Measurements from ENCODE around the gene TLCD3B. TPM values are rescaled to one million over a fixed set of nuclear protein-coding genes. Genes with fewer than 3 reads are reported as not detected.

Gene TLCD3B
- total RNA-seq, 4 donors from 2014 or later = 0.27 TPM; not detected in 3

DNA sequence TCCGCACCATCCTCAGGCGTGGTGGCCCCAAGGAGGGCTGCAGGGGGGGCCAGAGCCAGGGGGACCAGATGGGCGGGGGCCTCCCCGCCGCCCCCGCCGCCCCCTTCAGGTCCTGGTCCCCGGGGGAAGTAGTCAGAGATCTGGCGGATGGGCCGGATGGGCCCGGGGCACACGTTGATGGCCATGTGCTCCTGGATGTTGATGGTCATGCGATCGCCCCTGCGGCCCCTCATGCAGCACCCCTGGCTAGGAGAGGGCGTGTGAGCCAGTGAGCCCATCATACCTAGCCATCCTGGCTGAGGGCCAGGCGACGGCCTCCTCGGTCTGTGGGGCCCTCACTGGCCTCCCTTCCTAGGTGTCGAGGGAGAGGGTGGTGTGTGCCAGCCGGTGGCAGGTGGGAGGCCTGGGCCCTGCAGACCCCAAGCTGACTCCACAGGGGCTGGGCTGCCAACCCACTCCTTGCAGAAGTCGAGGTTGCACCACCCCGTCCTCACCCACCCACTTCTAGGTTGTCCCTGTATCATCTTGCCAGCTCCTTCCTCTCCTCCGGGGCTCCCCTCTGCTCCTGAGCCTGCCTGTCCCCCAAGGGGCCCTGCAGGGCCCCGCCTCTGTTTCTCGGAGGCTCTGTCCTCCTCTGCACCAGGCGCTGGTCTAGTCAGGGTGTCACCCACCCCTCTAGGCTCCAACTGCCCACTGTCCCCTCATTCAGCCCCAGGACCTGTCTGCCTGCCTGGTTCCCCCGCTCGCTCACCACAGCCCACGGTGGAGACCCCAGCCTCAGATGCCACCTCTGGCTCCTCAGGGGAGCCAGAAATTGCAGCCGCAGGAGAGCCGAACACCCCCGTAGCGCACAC lies 20.9 kb downstream of the TLCD3B start:
- no peaks in the 10 kb centered on the region for H3K9me3 ChIP-seq
- in situ Hi-C loops (cut with MboI; ENCODE audit: low sequenced_read_pairs in 4 of 4) (loop anchor here in 1 of 4 donors (25.0 kb wide), 1 partner anchor 323 kb away; the partner anchor contains the start of gene QPRT), intact Hi-C loops (cut with DNase I; ENCODE audit: low total_unique reads) (no loop called here)
- H3K36me3 ChIP-seq = no peaks in the 10 kb centered on the region
- ATAC-seq = no peak
- DNase-seq = no peak
- H3K27me3 ChIP-seq = peaks cover 36 to 40% (median 37%) of the 10 kb centered on the region in 3 donors
- H3K4me1 ChIP-seq = peaks cover 3 to 9% of the 10 kb centered on the region in 2 donors
- TF ChIP-seq, protein P1, sequence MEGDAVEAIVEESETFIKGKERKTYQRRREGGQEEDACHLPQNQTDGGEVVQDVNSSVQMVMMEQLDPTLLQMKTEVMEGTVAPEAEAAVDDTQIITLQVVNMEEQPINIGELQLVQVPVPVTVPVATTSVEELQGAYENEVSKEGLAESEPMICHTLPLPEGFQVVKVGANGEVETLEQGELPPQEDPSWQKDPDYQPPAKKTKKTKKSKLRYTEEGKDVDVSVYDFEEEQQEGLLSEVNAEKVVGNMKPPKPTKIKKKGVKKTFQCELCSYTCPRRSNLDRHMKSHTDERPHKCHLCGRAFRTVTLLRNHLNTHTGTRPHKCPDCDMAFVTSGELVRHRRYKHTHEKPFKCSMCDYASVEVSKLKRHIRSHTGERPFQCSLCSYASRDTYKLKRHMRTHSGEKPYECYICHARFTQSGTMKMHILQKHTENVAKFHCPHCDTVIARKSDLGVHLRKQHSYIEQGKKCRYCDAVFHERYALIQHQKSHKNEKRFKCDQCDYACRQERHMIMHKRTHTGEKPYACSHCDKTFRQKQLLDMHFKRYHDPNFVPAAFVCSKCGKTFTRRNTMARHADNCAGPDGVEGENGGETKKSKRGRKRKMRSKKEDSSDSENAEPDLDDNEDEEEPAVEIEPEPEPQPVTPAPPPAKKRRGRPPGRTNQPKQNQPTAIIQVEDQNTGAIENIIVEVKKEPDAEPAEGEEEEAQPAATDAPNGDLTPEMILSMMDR (IDR thresholded peaks at IDR 0.05 in 4 of 5, conservative IDR thresholded peaks at IDR 0.05 in 1 of 5) = no peak
- TF ChIP-seq POLR2A (IDR thresholded peaks at IDR 0.05) = no peak
- peak overlapping the region in 3 of 4 donors; percentile 7 to 23 (median 18) for H3K4me3 ChIP-seq
- H3K27ac ChIP-seq = no peak overlapping the region

DNA sequence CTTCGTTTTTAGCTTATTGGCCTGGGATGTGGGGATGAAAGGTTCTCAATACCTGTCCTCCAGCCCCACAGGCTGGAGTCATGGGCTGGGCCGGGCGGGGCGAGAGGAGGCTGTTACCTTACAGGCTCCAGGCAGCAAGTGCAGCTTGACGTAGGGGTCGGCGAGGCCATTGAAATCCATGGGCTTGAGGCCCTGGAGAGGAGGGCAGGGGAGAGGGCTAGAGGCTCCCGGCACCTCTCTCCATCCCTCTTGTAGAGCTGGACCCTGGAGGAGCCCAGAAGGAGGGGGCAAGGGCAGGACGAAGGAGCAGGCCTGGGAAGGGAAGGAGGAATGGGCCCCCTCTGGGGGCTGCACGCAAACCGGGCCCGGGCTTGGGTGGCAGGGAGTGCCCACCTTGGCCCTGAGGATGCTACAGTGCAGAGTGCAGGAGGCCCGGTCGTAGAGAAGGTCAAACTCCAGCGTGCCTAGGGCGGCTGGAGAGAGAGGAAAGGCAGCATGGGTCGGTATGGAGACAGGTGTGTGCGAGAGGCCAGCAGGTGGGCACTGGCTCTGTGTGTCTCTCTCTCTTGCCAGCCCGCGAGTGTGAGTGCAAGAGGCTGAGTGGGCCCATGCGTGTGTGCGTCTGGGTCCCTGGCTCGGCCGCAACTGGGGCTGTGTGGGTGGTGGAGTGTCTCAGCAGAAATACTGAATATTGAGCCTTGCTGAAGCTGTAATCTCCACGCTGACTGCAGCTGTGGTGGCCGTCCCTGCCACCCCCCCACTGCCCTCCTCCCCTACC lies 21.8 kb downstream of the TLCD3B start:
- Histone ChIP-seq H3K27me3 (peaks cover 36 to 40% (median 37%) of the 10 kb centered on the region in 3 donors), H3K27ac (no peak overlapping the region), H3K4me1 (peaks cover 3 to 9% of the 10 kb centered on the region in 2 donors), H3K4me3 (no peak overlapping the region), H3K36me3 (no peaks in the 10 kb centered on the region), H3K9me3 (no peaks in the 10 kb centered on the region)
- DNase-seq = no peak
- intact Hi-C loops (cut with DNase I; ENCODE audit: low total_unique reads) = no loop called here
- no peak for ATAC-seq
- TF ChIP-seq, protein P1 (IDR thresholded peaks at IDR 0.05 in 4 of 5, conservative IDR thresholded peaks at IDR 0.05 in 1 of 5) = no peak
- TF ChIP-seq POLR2A (IDR thresholded peaks at IDR 0.05) = no peak
- in situ Hi-C loops (cut with MboI; ENCODE audit: low sequenced_read_pairs in 4 of 4) = loop anchor here in 1 of 4 donors (25.0 kb wide), 1 partner anchor 322 kb away; the partner anchor contains the start of gene QPRT

DNA sequence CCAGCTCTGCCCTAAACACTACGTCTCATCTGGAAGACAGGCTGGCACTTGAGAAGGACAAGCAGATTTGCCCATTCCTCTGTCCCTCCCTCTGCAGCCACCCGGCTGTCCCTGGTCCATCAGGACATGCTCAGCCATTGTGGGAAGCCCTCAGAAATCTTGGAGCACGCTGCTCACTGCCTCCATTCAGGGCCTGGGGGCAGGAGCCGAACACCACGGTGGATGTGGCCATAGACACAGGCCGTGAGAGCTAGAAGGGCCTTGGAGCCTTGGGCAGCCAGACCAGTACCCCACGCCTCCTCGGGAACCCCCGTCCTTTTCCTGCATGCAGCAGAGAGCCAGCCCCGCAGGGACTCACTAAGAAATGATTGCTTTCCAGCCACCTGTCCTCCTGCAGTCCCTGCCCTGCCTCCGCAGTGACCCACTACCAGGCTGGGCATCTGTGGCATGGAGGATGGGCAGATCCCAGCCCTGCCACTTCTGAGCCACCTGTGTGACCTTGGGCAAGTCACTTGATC lies 23.6 kb downstream of the TLCD3B start:
- TF ChIP-seq POLR2A (IDR thresholded peaks at IDR 0.05) = no peak
- TF ChIP-seq, protein P1 (IDR thresholded peaks at IDR 0.05 in 4 of 5, conservative IDR thresholded peaks at IDR 0.05 in 1 of 5) = no peak
- no peak for DNase-seq
- Histone ChIP-seq H3K27me3 (peaks cover 35 to 40% (median 36%) of the 10 kb centered on the region in 3 donors), H3K9me3 (no peaks in the 10 kb centered on the region), H3K36me3 (no peaks in the 10 kb centered on the region), H3K4me3 (no peak overlapping the region), H3K27ac (no peak overlapping the region), H3K4me1 (peaks cover 3 to 9% of the 10 kb centered on the region in 2 donors)
- in situ Hi-C loops (cut with MboI; ENCODE audit: low sequenced_read_pairs in 4 of 4) (loop anchor here in 1 of 4 donors (25.0 kb wide), 1 partner anchor 320 kb away; the partner anchor contains the start of gene QPRT), intact Hi-C loops (cut with DNase I; ENCODE audit: low total_unique reads) (no loop called here)
- no peak for ATAC-seq

DNA sequence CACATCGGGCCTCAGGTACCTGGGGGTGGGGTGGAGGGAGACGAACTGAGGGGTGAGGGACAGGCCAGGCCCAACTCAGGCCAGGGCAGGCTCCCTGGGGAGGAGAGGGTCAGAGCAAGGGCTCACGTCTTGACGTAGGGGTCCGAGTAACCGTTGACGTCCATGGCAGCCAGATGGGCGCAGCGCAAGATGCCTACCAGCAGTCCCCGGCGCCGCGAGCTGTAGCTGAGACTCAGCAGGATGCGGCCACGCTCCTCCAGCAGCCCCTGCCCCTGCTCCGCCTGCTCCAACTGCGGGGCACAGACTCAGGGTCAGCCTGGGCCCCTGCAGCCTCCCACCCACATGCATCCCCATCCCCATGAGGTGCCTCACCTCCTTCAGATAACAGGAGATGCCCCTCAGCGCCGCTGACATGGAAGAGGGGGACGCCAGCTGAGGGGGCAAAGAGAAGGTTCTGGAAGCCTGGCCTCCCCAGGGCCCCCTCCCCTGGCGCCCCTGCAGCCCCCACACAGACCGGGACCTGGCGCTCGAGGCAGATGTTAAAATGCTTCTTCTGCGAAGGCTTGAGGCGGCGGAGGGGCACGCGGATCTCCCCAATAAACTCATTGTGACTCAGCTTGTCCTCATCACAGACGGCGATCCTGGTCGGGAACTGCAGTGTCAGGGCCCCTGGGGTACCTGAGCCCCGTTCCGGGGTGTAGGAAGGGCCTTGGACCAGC lies 24.3 kb downstream of the TLCD3B start:
- in situ Hi-C loops (cut with MboI; ENCODE audit: low sequenced_read_pairs in 4 of 4) = loop anchor here in 1 of 4 donors (25.0 kb wide), 1 partner anchor 320 kb away; the partner anchor contains the start of gene QPRT

More for the DNA sequence above, 24.3 kb downstream of the TLCD3B start:
- no peak overlapping the region for H3K27ac ChIP-seq
- ATAC-seq (no peak), DNase-seq (no peak)
- H3K27me3 ChIP-seq = peaks cover 30 to 34% (median 30%) of the 10 kb centered on the region in 3 donors
- no peaks in the 10 kb centered on the region for H3K36me3 ChIP-seq
- H3K9me3 ChIP-seq = no peaks in the 10 kb centered on the region
- peaks cover 3 to 9% of the 10 kb centered on the region in 2 donors for H3K4me1 ChIP-seq
- no peak overlapping the region for H3K4me3 ChIP-seq
- intact Hi-C loops (cut with DNase I; ENCODE audit: low total_unique reads) = no loop called here
- TF ChIP-seq POLR2A (IDR thresholded peaks at IDR 0.05) = no peak
- TF ChIP-seq, protein P1 (IDR thresholded peaks at IDR 0.05 in 4 of 5, conservative IDR thresholded peaks at IDR 0.05 in 1 of 5) = no peak

Measured in gastrocnemius medialis (tissue), 4 donors.